HG02623 (cell line): Measurements from ENCODE around the gene SOHLH1.
"Not testable (repeated sequence)": the region's sequence is repeated elsewhere in the genome, so short reads cannot be mapped to it uniquely, and the experiment has no call there.

Experiments
- ATAC-seq: cut with Tn5 transposase; IDR thresholded peaks from one replicate; pipeline ENCODE4 v1.9.1; 2021; ENCODE audit warnings: moderate library complexity; ENCODE audit not compliant: unreplicated experiment

SOHLH1 gene

DNA sequence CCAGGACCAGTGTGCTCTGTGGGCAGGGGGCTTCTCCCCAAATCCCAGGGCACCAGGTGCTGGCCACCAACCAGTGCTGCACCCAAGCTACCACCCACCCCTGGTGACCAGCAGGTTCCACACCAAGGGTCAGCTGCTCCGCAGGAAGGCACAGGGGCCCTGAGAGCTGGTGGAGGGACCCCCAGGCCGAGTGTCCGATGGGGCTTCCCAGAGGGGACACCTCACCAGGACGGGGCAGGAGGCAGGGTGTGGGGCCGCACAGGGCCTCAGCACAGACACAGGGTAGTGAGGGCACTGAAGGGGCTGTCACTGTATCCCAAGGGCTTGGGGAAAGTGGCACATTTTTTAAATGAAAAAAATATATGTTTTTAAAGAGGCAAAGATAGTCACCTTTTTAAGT lies 18.1 kb downstream of the SOHLH1 start:
- no peak for ATAC-seq

GRCh38 chr9:135680056-135680455 lies 19.2 kb downstream of the SOHLH1 start:
- ATAC-seq = no peak

DNA sequence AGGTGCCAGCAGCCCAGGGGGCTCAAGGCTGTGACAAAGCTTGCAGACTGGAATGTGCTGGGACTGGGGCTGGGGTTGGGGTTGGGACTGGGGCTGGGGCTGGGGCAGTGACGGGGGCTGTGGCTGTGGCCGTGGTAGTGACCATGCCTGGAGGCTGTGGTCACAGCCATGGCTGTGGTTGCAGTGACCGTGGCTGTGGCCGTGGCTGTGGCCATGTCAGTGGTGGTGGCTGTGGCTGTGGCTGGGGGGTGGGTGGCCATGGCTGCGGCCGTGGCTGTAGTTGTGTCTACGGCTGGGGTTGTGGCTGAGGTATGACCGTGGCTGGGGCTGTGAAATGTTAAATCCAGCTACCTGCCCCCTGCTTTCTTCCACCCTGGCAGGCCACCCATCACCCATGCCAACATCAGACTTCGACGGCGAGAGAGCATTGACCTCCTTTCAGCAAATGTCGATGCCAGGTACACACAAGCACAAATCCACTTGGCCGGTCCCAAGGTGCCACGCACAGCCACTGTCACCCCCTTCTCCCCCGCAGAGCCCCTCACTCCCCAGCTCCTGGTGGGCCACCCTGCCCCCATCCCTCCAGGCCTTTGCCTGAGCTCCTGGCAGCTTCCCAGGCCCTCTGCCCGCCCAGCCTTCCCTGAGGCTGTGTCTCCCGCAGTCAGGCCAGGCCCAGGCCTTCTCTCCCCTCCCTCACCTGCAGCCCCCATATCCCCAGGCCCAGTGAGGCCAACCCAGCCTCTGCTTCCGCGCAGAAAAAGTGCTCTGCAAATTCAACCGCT lies 20.9 kb downstream of the SOHLH1 start:
- ATAC-seq = no peak

- no peak for ATAC-seq
Observed at GRCh38 chr9:135677641-135678168, 21.6 kb downstream of the SOHLH1 start.

DNA sequence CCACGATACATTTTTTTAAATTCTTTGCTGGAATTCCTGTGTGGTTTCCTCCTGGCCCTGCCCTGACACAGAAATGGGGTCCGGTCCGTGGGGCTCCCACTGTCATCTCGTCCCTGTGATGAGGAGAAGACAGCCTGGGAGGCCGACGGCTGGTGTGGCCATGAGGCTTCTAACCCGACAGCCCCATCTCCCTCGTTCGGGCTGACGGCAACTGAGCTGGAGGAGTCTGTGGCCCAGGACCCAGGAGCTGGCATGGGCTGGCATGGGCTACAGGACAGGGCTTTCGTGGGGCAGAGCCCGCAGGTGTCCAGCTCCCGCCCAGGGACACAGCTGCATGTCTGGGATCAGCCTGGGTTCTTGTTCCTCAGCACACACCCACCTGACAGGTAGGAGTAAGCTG lies 22.4 kb downstream of the SOHLH1 start:
- no peak for ATAC-seq

GRCh38 chr9:135674977-135675376 lies 24.3 kb downstream of the SOHLH1 start:
- no peak for ATAC-seq

GRCh38 chr9:135673941-135674340 lies 25.3 kb downstream of the SOHLH1 start:
- ATAC-seq = no peak

- ATAC-seq = not testable (repeated sequence)
Observed at GRCh38 chr9:135672786-135673185, 26.5 kb downstream of the SOHLH1 start.

DNA sequence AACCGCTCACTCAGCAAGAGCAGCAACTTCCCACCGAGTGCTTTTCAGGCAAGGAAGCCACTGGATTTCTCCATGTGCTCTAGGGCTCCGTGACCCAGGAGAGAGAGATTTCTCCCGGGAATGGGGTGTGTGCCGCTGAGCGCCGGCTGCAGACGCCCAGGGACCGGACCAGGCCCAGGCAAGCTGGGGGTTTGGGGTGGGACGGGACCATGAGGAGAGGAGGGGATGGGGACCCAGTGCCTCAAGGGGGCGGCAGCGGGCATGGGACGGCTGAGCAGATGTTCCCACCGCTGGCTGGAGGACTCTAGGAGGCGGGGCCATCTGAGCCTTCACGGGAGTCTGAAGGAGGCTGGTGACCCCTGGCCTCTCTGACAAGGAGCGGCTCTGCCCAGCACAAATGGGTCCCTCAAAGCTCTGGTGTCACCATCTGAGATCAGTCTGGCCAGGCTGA lies 27.7 kb downstream of the SOHLH1 start:
- no peak for ATAC-seq

- ATAC-seq = no peak
Observed at GRCh38 chr9:135670721-135671590, 28.3 kb downstream of the SOHLH1 start.

GRCh38 chr9:135669616-135670285 lies 29.5 kb downstream of the SOHLH1 start:
- ATAC-seq = no peak

DNA sequence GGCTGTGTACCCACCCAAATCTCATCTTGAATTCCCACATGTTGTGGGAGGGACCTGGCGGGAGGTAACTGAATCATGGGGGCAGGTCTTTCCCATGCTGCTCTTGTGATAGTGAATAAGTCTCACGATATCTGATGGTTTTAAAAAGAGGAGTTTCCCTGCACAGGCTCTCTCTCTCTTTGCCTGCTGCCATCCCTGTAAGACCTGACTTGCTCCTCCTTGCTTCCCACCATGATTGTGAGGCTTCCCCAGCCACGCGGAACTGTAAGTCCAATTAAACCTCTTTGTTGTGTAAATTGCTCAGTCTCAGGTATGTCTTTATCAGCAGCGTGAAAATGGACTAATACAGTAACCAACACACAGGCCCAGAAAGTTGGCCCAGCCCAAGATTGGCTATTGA lies 30.3 kb downstream of the SOHLH1 start:
- not testable (repeated sequence) for ATAC-seq

- ATAC-seq = no peak
Observed at GRCh38 chr9:135667463-135668001, 31.7 kb downstream of the SOHLH1 start.

GRCh38 chr9:135666534-135667462 lies 32.5 kb downstream of the SOHLH1 start:
- ATAC-seq = no peak

- ATAC-seq = no peak
Observed at GRCh38 chr9:135665795-135666189, 33.5 kb downstream of the SOHLH1 start.

DNA sequence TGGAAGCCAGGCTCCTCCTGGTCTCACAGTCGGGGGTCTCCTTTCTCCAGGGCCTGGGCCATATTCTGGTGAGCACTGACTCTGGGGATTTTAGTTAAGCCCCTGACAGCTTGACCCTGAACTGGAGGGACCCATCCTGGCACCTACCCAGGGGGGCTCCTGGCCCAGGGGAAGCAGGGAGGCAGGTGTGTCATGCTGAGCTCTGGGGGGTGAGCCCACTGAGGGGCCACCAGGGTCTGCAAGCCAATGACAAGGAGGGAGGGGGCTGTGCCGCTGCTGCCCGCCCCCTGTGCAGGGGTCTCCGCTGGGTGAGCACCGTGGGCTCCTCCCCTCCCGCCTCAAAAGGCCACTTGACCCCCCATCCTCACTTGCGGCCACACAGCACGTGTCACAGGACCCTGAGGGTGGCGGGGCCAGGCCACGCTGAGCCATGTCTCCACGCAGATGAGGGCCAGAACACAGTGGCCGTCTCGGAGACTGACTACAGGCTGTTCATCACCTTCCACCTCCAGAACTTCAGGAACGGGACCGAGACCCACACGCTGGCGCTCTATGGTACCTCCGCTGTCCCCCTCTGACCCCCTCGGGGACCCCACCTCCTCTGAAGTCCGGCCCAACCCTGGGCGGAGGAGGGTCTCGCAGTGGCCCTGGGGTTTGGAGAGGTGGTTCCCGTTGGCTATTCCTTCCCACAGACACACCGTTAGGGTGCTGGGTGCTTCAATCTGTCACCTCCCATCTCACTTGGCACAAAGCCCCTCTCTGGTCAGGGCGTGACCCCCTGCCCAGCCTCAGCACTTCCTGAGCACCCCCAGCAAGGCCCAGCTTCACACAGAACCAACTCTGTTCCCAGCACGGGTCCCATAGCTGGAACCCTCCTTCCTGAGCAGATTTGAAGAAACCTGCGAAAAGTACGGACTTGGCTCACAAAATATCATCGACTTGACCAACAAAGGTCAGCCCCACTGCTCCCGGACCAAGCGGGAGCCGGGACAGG lies 34.2 kb downstream of the SOHLH1 start:
- no peak for ATAC-seq

DNA sequence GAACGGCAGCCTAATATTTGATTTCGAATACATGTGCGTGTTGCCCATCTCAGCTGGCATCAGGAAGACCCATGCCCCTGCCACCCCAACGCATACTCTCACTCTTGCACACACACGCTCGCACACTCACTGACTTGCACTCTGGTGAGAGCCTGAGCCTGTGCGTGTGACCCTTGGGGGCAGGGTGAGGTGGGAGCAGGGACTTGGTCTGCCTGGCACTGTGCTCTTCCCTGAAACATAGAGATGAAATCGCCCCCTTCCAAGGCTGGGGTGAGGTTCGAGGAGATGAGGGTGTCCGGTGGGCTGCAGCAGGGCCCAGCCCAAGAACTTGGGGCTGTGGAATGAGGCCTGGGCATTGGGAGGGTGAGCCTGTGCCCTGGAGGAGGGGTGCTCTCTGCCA lies 35.0 kb downstream of the SOHLH1 start:
- no peak for ATAC-seq

GRCh38 chr9:135663857-135664256 lies 35.4 kb downstream of the SOHLH1 start:
- ATAC-seq = no peak

DNA sequence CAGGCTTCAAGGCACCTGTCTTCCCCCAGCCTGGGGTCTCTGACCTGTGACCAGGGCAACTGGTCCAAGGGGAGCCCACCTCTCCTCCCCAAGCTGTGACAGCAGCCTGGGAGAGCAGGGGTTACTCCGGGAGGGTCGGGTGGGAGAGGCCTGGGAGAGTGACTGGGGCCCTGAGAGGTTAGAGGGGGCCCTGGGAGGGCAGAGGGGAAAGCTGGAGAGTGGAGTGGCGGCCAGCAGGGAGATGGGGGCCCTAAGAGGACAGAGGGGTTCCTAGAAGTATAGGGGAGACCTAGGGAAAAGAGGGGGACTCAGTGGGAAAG lies 35.9 kb downstream of the SOHLH1 start:
- no peak for ATAC-seq
